ENCODE measurements around the gene OR8B3. TPM values are rescaled to one million over a fixed set of nuclear protein-coding genes. Genes with fewer than 3 reads are reported as not detected.

OR8B3 gene
- polyA plus RNA-seq, 1 donor (not counting 4 experiments of a cell fraction or from before 2014, with no cell fraction given), result not detected

DNA sequence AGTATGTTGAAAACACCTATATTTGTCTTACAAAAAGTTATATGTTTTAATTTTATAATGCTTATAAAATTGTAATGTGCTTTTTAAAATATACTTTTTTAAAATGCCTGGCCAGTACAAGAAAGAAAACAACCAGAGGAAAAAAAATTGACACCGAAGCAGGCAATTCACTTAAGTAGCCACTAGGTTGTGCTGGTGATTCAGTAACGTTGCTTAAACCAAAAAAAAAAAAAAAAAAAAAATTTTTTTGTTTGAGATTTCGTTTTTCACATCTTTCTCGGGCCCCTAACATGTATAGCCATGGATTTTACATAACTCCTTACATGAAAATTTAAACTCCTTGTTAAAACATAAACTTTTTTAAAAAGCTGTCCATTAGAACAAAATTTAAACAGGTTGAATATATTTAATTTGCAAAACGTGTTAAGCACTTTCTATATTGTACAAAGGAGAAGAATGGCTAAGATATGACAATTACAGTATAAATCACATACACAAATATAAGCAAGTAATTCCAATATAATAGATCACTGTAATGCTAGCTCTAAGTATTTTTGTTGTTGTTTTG lies 16.6 kb upstream of the OR8B3 start:
- dilution Hi-C loops (cut with MboI; ENCODE audit: extremely low pct_ligation_motif_present, low sequenced_read_pairs), result no loop called here
- no peak for DNase-seq (ENCODE audit: low read depth, low spot score)
- FAIRE-seq, result no peak
- no peak overlapping the region for H3K9ac ChIP-seq (ENCODE audit: control insufficient read depth, extremely low read depth, insufficient read depth, low read length)
- H3K4me2 ChIP-seq (ENCODE audit: control insufficient read depth, extremely low read depth, insufficient read depth, low read depth, low read length), result no peak overlapping the region
- TF ChIP-seq EZH2 (IDR thresholded peaks at IDR 0.05; ENCODE audit: low read length) (no peak), CTCF (optimal IDR thresholded peaks at IDR 0.05 in 1 of 3, IDR thresholded peaks at IDR 0.05 in 1 of 3, conservative IDR thresholded peaks at IDR 0.05 in 1 of 3; ENCODE audit: extremely low read depth in 1 of 3, insufficient read depth in 2 of 3, low read length in 3 of 3) (peak in 2 of 3 experiments; percentile 46 to 70)
- H3K27me3 ChIP-seq (ENCODE audit: control insufficient read depth, extremely low read depth, insufficient read depth, low read length), result no peaks in the 10 kb centered on the region
- no peaks in the 10 kb centered on the region for H3K79me2 ChIP-seq (ENCODE audit: control insufficient read depth, insufficient read depth, low read length)
- no peak overlapping the region for H3K27ac ChIP-seq (ENCODE audit: control insufficient read depth, insufficient read depth, low read length)
- no peaks in the 10 kb centered on the region for H3K36me3 ChIP-seq (ENCODE audit: control insufficient read depth in 2 of 2, extremely low read depth in 1 of 2, insufficient read depth in 2 of 2, low read length in 2 of 2)
- no peaks in the 10 kb centered on the region for H3K4me1 ChIP-seq (ENCODE audit: control insufficient read depth, extremely low read depth, insufficient read depth, low read length)
- no peaks in the 10 kb centered on the region for H4K20me1 ChIP-seq (ENCODE audit: control insufficient read depth, extremely low read depth, insufficient read depth, low read length)
- no peaks in the 10 kb centered on the region for H3K9me1 ChIP-seq (ENCODE audit: control insufficient read depth, extremely low read depth, insufficient read depth, low read length)
- no peaks in the 10 kb centered on the region for H3K9me3 ChIP-seq (ENCODE audit: control insufficient read depth, low read depth, low read length)
- no peak overlapping the region for H3K4me3 ChIP-seq (ENCODE audit: control insufficient read depth in 2 of 3, extremely low read depth in 1 of 3, insufficient read depth in 2 of 3, low read depth in 1 of 3, low read length in 3 of 3)
- H2AFZ ChIP-seq (ENCODE audit: control insufficient read depth, low read length), result no peak overlapping the region

DNA sequence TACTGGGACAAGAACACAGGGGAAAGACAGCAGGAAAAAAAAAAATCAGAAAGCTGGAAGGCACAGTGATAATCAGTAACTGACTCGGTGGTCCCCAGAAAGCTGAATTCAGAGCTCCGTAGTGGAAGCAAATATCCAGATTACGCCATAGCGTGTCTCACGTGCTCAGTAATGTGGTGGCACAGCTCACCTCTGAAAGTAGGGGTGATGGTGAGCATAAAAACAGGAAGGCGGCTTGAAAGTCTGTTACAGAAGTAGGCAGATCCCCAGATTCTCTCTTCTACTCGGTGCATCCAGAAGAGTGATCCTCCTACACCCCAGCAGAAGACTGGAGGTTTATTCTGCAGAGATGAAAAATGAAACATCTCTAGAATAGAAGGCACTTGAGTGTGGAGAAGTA lies 11.1 kb upstream of the OR8B3 start:
- Histone ChIP-seq H4K20me1 (ENCODE audit: control insufficient read depth, extremely low read depth, insufficient read depth, low read length) (no peaks in the 10 kb centered on the region), H3K9ac (ENCODE audit: control insufficient read depth, extremely low read depth, insufficient read depth, low read length) (no peak overlapping the region), H3K4me2 (ENCODE audit: control insufficient read depth, extremely low read depth, insufficient read depth, low read depth, low read length) (no peak overlapping the region), H3K36me3 (ENCODE audit: control insufficient read depth in 2 of 2, extremely low read depth in 1 of 2, insufficient read depth in 2 of 2, low read length in 2 of 2) (no peaks in the 10 kb centered on the region), H3K27me3 (ENCODE audit: control insufficient read depth, extremely low read depth, insufficient read depth, low read length) (no peaks in the 10 kb centered on the region), H3K27ac (ENCODE audit: control insufficient read depth, insufficient read depth, low read length) (no peak overlapping the region), H3K4me1 (ENCODE audit: control insufficient read depth, extremely low read depth, insufficient read depth, low read length) (no peaks in the 10 kb centered on the region), H3K79me2 (ENCODE audit: control insufficient read depth, insufficient read depth, low read length) (no peaks in the 10 kb centered on the region), H3K9me3 (ENCODE audit: control insufficient read depth, low read depth, low read length) (no peaks in the 10 kb centered on the region), H3K4me3 (ENCODE audit: control insufficient read depth in 2 of 3, extremely low read depth in 1 of 3, insufficient read depth in 2 of 3, low read depth in 1 of 3, low read length in 3 of 3) (no peak overlapping the region), H2AFZ (ENCODE audit: control insufficient read depth, low read length) (no peak overlapping the region), H3K9me1 (ENCODE audit: control insufficient read depth, extremely low read depth, insufficient read depth, low read length) (no peaks in the 10 kb centered on the region)
- TF ChIP-seq EZH2 (IDR thresholded peaks at IDR 0.05; ENCODE audit: low read length) (no peak), CTCF (optimal IDR thresholded peaks at IDR 0.05 in 1 of 3, IDR thresholded peaks at IDR 0.05 in 1 of 3, conservative IDR thresholded peaks at IDR 0.05 in 1 of 3; ENCODE audit: extremely low read depth in 1 of 3, insufficient read depth in 2 of 3, low read length in 3 of 3) (no peak)
- dilution Hi-C loops (cut with MboI; ENCODE audit: extremely low pct_ligation_motif_present, low sequenced_read_pairs), result no loop called here
- DNase-seq (ENCODE audit: low read depth, low spot score) (no peak), FAIRE-seq (no peak)

Measured in keratinocyte (primary cell).